GM21528 (cell line): ENCODE measurements around the gene ALDH5A1.

Experiments used
- ATAC-seq: cut with Tn5 transposase; IDR thresholded peaks from one replicate; pipeline ENCODE4 v1.9.1; 2021; ENCODE audit warnings: mild to moderate bottlenecking, moderate library complexity; ENCODE audit not compliant: unreplicated experiment, low FRiP score

Gene ALDH5A1

GRCh38 chr6:24522228-24523176 is 27.7 kb downstream of the ALDH5A1 start:
- ATAC-seq = peak; percentile 33

GRCh38 chr6:24524329-24524728 is 29.6 kb downstream of the ALDH5A1 start:
- no peak for ATAC-seq

- no peak for ATAC-seq
Observed at GRCh38 chr6:24524805-24525204, 30.0 kb downstream of the ALDH5A1 start.

GRCh38 chr6:24529985-24530384 is 35.2 kb downstream of the ALDH5A1 start:
- no peak for ATAC-seq

- ATAC-seq = no peak
Observed at GRCh38 chr6:24534329-24534728, 39.6 kb downstream of the ALDH5A1 start.

GRCh38 chr6:24535210-24535609 is 40.4 kb downstream of the ALDH5A1 start:
- ATAC-seq = no peak

GRCh38 chr6:24536466-24536865 is 41.7 kb downstream of the ALDH5A1 start:
- no peak for ATAC-seq

- no peak for ATAC-seq
Observed at GRCh38 chr6:24537082-24537699, 42.4 kb downstream of the ALDH5A1 start.

GRCh38 chr6:24537771-24538385 is 43.1 kb downstream of the ALDH5A1 start:
- ATAC-seq = no peak

GRCh38 chr6:24539416-24539815 is 44.6 kb downstream of the ALDH5A1 start:
- ATAC-seq = no peak

- no peak for ATAC-seq
Observed at GRCh38 chr6:24540197-24540596, 45.4 kb downstream of the ALDH5A1 start.

- no peak for ATAC-seq
Observed at GRCh38 chr6:24543683-24544082, 48.9 kb downstream of the ALDH5A1 start.

GRCh38 chr6:24545183-24545582 is 50.4 kb downstream of the ALDH5A1 start:
- ATAC-seq = no peak

GRCh38 chr6:24545691-24546090 is 50.9 kb downstream of the ALDH5A1 start:
- ATAC-seq = no peak

GRCh38 chr6:24546439-24546838 is 51.7 kb downstream of the ALDH5A1 start:
- ATAC-seq = no peak

- no peak for ATAC-seq
Observed at GRCh38 chr6:24547243-24547642, 52.5 kb downstream of the ALDH5A1 start.

- no peak for ATAC-seq
Observed at GRCh38 chr6:24549158-24549557, 54.4 kb downstream of the ALDH5A1 start.

- ATAC-seq = no peak
Observed at GRCh38 chr6:24549674-24550353, 55.0 kb downstream of the ALDH5A1 start.

- ATAC-seq = no peak
Observed at GRCh38 chr6:24551139-24551538, 56.4 kb downstream of the ALDH5A1 start.

- ATAC-seq = no peak
Observed at GRCh38 chr6:24554474-24554873, 59.7 kb downstream of the ALDH5A1 start.

- no peak for ATAC-seq
Observed at GRCh38 chr6:24558516-24558915, 63.7 kb downstream of the ALDH5A1 start.
